Measurements from ENCODE around the gene PACS2.

- TF ChIP-seq CTCF (IDR thresholded peaks at IDR 0.05) (no peak), ZFX (IDR thresholded peaks at IDR 0.05; ENCODE audit: borderline replicate concordance) (no peak)
Measured at GRCh38 chr14:105311838-105312237, 2.7 kb upstream of the PACS2 start.
